ENCODE results near the gene AKT2.

DNA sequence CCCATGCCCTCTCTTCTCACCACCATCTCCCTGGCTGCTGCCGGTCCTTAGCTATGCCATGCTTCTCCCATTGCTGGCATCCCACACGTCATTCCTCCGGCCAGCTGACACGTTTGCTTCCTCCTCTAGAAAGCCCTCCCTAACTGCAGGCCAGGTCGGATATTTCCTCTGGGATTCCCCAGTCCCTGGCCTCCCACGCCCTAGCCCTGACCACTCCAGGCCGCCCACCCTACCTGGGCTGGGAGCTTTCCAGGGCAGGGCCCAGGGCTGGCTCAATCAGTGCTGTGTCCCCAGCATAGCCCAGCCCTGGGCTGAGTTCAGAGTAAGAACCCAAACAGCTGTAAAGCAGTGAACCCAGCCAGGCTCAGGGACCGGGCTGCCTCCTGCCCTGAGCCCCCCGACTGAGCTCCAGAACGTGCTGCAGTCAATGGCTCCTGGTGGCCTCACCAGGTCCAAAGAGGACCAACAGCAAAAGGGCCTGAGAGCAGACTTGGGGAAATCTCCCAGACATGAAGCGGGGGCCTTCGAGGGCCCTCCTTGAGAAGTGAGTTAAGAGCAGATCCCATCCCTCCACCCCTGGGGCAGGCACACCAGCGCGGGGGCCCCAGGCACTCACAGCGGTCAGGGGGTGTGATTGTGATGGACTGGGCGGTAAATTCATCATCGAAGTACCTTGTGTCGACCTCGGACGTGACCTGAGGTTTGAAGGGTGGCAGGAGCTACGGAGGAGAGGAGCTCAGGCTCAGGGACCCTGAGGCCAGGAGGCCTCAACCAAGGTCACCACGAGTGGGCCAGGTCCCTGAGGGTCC, 50.5 kb downstream of the AKT2 start:
- TF ChIP-seq, protein P1, sequence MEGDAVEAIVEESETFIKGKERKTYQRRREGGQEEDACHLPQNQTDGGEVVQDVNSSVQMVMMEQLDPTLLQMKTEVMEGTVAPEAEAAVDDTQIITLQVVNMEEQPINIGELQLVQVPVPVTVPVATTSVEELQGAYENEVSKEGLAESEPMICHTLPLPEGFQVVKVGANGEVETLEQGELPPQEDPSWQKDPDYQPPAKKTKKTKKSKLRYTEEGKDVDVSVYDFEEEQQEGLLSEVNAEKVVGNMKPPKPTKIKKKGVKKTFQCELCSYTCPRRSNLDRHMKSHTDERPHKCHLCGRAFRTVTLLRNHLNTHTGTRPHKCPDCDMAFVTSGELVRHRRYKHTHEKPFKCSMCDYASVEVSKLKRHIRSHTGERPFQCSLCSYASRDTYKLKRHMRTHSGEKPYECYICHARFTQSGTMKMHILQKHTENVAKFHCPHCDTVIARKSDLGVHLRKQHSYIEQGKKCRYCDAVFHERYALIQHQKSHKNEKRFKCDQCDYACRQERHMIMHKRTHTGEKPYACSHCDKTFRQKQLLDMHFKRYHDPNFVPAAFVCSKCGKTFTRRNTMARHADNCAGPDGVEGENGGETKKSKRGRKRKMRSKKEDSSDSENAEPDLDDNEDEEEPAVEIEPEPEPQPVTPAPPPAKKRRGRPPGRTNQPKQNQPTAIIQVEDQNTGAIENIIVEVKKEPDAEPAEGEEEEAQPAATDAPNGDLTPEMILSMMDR (IDR thresholded peaks at IDR 0.05): no peak
- no peak for TF ChIP-seq EZH2 (IDR thresholded peaks at IDR 0.05)
- no peak for TF ChIP-seq EZH2phosphoT487 (IDR thresholded peaks at IDR 0.05)
